RWPE2 (cell line): ENCODE results near the gene DMD.

Experiments
- ATAC-seq: fragments of 200-7000 bp; cut with Tn5 transposase; 3 replicates; pipeline ENCODE4 v1.9.1; 2021; ENCODE audit warnings: low read depth
- DNase-seq: peaks from one replicate; pipeline ENCODE4 v3.0.0-alpha.2; 2020; ENCODE audit warnings: low spot score
- H3K27ac ChIP-seq: fragments of 450-650 bp; 2 replicates; pipeline ENCODE4 v1.5.1; 2017; ENCODE audit warnings: mild to moderate bottlenecking; ENCODE audit not compliant: poor library complexity, severe bottlenecking
- H3K27me3 ChIP-seq: fragments of 250-450 bp; sonication (Bioruptor Pico); 2 replicates; pipeline ENCODE4 v1.5.1; 2021; ENCODE audit warnings: mild to moderate bottlenecking, moderate library complexity; ENCODE audit not compliant: insufficient read depth, poor library complexity, severe bottlenecking
- H3K36me3 ChIP-seq: fragments of 250-450 bp; sonication (Bioruptor Pico); 2 replicates; pipeline ENCODE4 v1.5.1; 2020; ENCODE audit warnings: low read depth, mild to moderate bottlenecking, moderate library complexity
- H3K4me1 ChIP-seq: fragments of 250-450 bp; sonication (Bioruptor Pico); 2 replicates; pipeline ENCODE4 v1.5.1; 2021; ENCODE audit warnings: mild to moderate bottlenecking, moderate library complexity; ENCODE audit not compliant: insufficient read depth, poor library complexity, severe bottlenecking
- H3K4me3 ChIP-seq: fragments of 250-450 bp; sonication (Bioruptor Pico); 2 replicates; pipeline ENCODE4 v1.5.1; 2021; ENCODE audit warnings: mild to moderate bottlenecking, moderate library complexity; ENCODE audit not compliant: severe bottlenecking
- H3K9me3 ChIP-seq: fragments of 250-450 bp; sonication (Bioruptor Pico); 2 replicates; pipeline ENCODE4 v1.5.1; 2021; ENCODE audit warnings: mild to moderate bottlenecking, moderate library complexity; ENCODE audit not compliant: severe bottlenecking
- CTCF ChIP-seq: fragments of 450-650 bp; IDR thresholded peaks from one replicate; pipeline ENCODE4 v1.5.1; 2017; ENCODE audit warnings: mild to moderate bottlenecking, moderate library complexity; ENCODE audit not compliant: poor library complexity, severe bottlenecking

Gene DMD

DNA sequence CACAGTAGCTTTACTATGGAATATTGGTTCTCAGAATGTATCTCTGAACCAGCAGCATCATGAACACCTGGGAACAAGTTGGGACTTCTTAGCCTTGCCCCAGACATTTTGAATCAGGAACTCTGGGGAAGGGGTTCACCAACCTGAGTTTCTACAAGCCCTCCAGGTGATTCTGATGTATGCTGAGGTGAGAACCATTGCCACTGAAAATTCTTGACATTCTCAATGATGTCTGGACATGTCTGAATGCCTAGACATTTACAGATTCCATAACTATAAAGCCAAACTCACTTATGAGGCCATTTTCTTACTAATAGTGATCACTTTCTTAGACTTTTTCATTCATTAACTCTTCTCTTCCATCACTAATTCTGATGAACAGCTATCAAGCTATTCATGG, 1750.1 kb downstream of the DMD start:
- H3K27ac ChIP-seq, result no peak overlapping the region
- no peak for ATAC-seq
- no peak overlapping the region for H3K4me3 ChIP-seq
- H3K4me1 ChIP-seq, result peaks cover 9% of the 10 kb centered on the region
- no peak for TF ChIP-seq CTCF
- H3K27me3 ChIP-seq, result no peaks in the 10 kb centered on the region
- no peaks in the 10 kb centered on the region for H3K36me3 ChIP-seq
- no peak for DNase-seq
- H3K9me3 ChIP-seq, result no peaks in the 10 kb centered on the region

GRCh38 chrX:31459361-31459760, 1752.0 kb downstream of the DMD start:
- Histone ChIP-seq H3K9me3 (no peaks in the 10 kb centered on the region), H3K4me3 (no peak overlapping the region), H3K36me3 (no peaks in the 10 kb centered on the region), H3K27me3 (no peaks in the 10 kb centered on the region), H3K27ac (no peak overlapping the region), H3K4me1 (peaks cover 9% of the 10 kb centered on the region)
- TF ChIP-seq CTCF, result no peak
- no peak for DNase-seq
- ATAC-seq, result no peak

- Histone ChIP-seq H3K4me1 (no peaks in the 10 kb centered on the region), H3K27ac (no peak overlapping the region), H3K27me3 (no peaks in the 10 kb centered on the region), H3K36me3 (no peaks in the 10 kb centered on the region), H3K9me3 (no peaks in the 10 kb centered on the region), H3K4me3 (no peak overlapping the region)
- DNase-seq (no peak), ATAC-seq (no peak)
- TF ChIP-seq CTCF, result no peak
Observed at GRCh38 chrX:31449965-31450364, 1761.4 kb downstream of the DMD start.

- ATAC-seq (no peak), DNase-seq (no peak)
- no peak for TF ChIP-seq CTCF
- Histone ChIP-seq H3K4me3 (no peak overlapping the region), H3K4me1 (no peaks in the 10 kb centered on the region), H3K27me3 (no peaks in the 10 kb centered on the region), H3K9me3 (no peaks in the 10 kb centered on the region), H3K27ac (no peak overlapping the region), H3K36me3 (no peaks in the 10 kb centered on the region)
Observed at GRCh38 chrX:31449081-31449480, 1762.3 kb downstream of the DMD start.

GRCh38 chrX:31445542-31445941, 1765.8 kb downstream of the DMD start:
- no peak for ATAC-seq
- TF ChIP-seq CTCF, result no peak
- no peak for DNase-seq
- no peaks in the 10 kb centered on the region for H3K27me3 ChIP-seq
- H3K36me3 ChIP-seq, result no peaks in the 10 kb centered on the region
- no peaks in the 10 kb centered on the region for H3K9me3 ChIP-seq
- H3K4me3 ChIP-seq, result no peak overlapping the region
- no peak overlapping the region for H3K27ac ChIP-seq
- H3K4me1 ChIP-seq, result no peaks in the 10 kb centered on the region
